B cell (primary cell): ENCODE results near the gene CASTOR1. TPM values are rescaled to one million over a fixed set of nuclear protein-coding genes. Genes with fewer than 3 reads are reported as not detected.

Experiments used
- ATAC-seq: fragments of 200-7000 bp; cut with Tn5 transposase; one replicate; pipeline ENCODE4 v1.10.0; 2021; ENCODE audit warnings: low read depth, mild to moderate bottlenecking, moderate number of reproducible peaks, moderate library complexity
- CTCF ChIA-PET: fragments of 350-600 bp; sonication (Branson Sonifier 250); formaldehyde crosslinking; loops from one replicate; lab custom pipeline; 2021; ENCODE audit warnings: antibody characterized with exemption, inconsistent platforms; lab: Charles Lee
- POLR2A ChIA-PET: fragments of 350-600 bp; sonication (Branson Sonifier 250); formaldehyde crosslinking; loops from one replicate; lab custom pipeline; 2021; ENCODE audit warnings: antibody characterized with exemption; lab: Charles Lee
- DNase-seq: peaks from one replicate; pipeline ENCODE4 v3.0.0; 2013
- H2AFZ ChIP-seq: 2 replicates; pipeline ENCODE4 v1.6.1; 2012; ENCODE audit warnings: mild to moderate bottlenecking, low read depth, low read length; ENCODE audit not compliant: insufficient read depth, poor library complexity, severe bottlenecking
- H3K27ac ChIP-seq, 2 donors: 1 replicate in 1 of 2; 2 replicates in 1 of 2; pipeline ENCODE4 v1.5.1; 2012 to 2013; ENCODE audit warnings: low read length in 2 of 2, mild to moderate bottlenecking in 2 of 2, moderate library complexity in 1 of 2
- H3K27me3 ChIP-seq, 4 experiments: fragments of 200-600 bp in 1 of 4; sonication (generic) in 1 of 4; replicated peaks in 1 of 4; 1 replicate in 2 of 4; 2 replicates in 2 of 4; pipeline versions ENCODE4 v1.6.1 to v1.7.0; 2013 to 2016; ENCODE audit warnings: low read length in 3 of 4, mild to moderate bottlenecking in 2 of 4, mixed read lengths in 1 of 4, moderate library complexity in 1 of 4; ENCODE audit not compliant: insufficient read depth in 4 of 4, control insufficient read depth in 3 of 4; ENCODE audit errors: control extremely low read depth in 1 of 4
- H3K36me3 ChIP-seq, 2 experiments: replicated peaks in 1 of 2; 1 replicate in 1 of 2; 2 replicates in 1 of 2; pipeline versions ENCODE4 v1.6.1 to v1.7.1; 2013; ENCODE audit warnings: low read length in 1 of 2; ENCODE audit not compliant: insufficient read depth in 2 of 2, control insufficient read depth in 1 of 2; ENCODE audit errors: control extremely low read depth in 1 of 2, extremely low read depth in 1 of 2
- H3K4me1 ChIP-seq, 2 donors: fragments of 200-600 bp in 1 of 2; sonication (generic) in 1 of 2; 1 replicate in 1 of 2; 2 replicates in 1 of 2; pipeline versions ENCODE4 v1.5.1 to v1.6.1; 2013 to 2017; ENCODE audit warnings: low read length in 2 of 2; ENCODE audit not compliant: control insufficient read depth in 2 of 2, insufficient read depth in 2 of 2
- H3K4me2 ChIP-seq: replicated peaks from 2 replicates; pipeline ENCODE3; 2012; ENCODE audit warnings: mild to moderate bottlenecking, low read depth, low read length; ENCODE audit not compliant: poor library complexity, severe bottlenecking
- H3K4me3 ChIP-seq, 5 experiments: fragments of 200-600 bp in 1 of 5; sonication (generic) in 1 of 5; 1 replicate in 3 of 5; 2 replicates in 2 of 5; pipeline versions ENCODE4 v1.5.1 to v1.7.0; 2011 to 2016; ENCODE audit warnings: low read length in 4 of 5, mild to moderate bottlenecking in 4 of 5, low read depth in 2 of 5, control low read depth in 1 of 5, moderate library complexity in 1 of 5; ENCODE audit not compliant: insufficient read depth in 1 of 5; ENCODE audit errors: control extremely low read depth in 1 of 5, extremely low read depth in 1 of 5
- H3K79me2 ChIP-seq: fragments of 200-600 bp; sonication (generic); one replicate; pipeline ENCODE4 v1.6.0; 2016; ENCODE audit warnings: low read length; ENCODE audit not compliant: control insufficient read depth, insufficient read depth
- H3K9ac ChIP-seq: fragments of 200-600 bp; sonication (generic); 2 replicates; pipeline ENCODE4 v1.6.1; 2017; ENCODE audit warnings: mild to moderate bottlenecking, low read length, moderate library complexity
- H3K9me3 ChIP-seq, 3 donors: one replicate each; pipeline versions ENCODE4 v1.6.1 to v1.7.1; 2013; ENCODE audit warnings: low read length in 2 of 3; ENCODE audit not compliant: control insufficient read depth in 2 of 3, insufficient read depth in 1 of 3; ENCODE audit errors: control extremely low read depth in 1 of 3
- H4K20me1 ChIP-seq: 2 replicates; pipeline ENCODE4 v1.6.0; 2012; ENCODE audit warnings: mild to moderate bottlenecking, low read length; ENCODE audit not compliant: insufficient read depth, control insufficient read depth, poor library complexity, severe bottlenecking
- H3K27ac Mint-ChIP-seq: one replicate; pipeline ENCODE4 v1.8.0; 2021; ENCODE audit warnings: mixed read lengths
- H3K27me3 Mint-ChIP-seq: one replicate; pipeline ENCODE4 v1.8.0; 2021; ENCODE audit warnings: mixed read lengths
- H3K4me1 Mint-ChIP-seq: one replicate; pipeline ENCODE4 v1.8.0; 2021; ENCODE audit warnings: mixed read lengths
- H3K4me3 Mint-ChIP-seq: one replicate; pipeline ENCODE4 v1.8.0; 2021; ENCODE audit warnings: mixed read lengths
- H3K9me3 Mint-ChIP-seq: one replicate; pipeline ENCODE4 v1.8.0; 2022; ENCODE audit warnings: mixed read lengths; ENCODE audit not compliant: insufficient read depth
- CTCF ChIP-seq: fragments of 200-600 bp; IDR thresholded peaks from one replicate; pipeline ENCODE4 v1.8.0; 2022; ENCODE audit warnings: antibody characterized with exemption, mild to moderate bottlenecking
- EZH2 ChIP-seq: IDR thresholded peaks from 2 replicates; pipeline ENCODE4 v1.6.1; 2012; ENCODE audit warnings: borderline replicate concordance, low read depth, mild to moderate bottlenecking, moderate library complexity, low read length; ENCODE audit not compliant: insufficient read depth, poor library complexity, severe bottlenecking
- WGBS: methylation state at CpG from one replicate; pipeline ENCODE4 v1.1.5; 2013; ENCODE audit warnings: missing lambda C conversion rate; ENCODE audit not compliant: insufficient coverage; 5-methylcytosine and 5-hydroxymethylcytosine counted together
- intact Hi-C: fragments of 100-400 bp; cut with micrococcal nuclease; formaldehyde crosslinking; loops from one replicate; pipeline ENCODE4 v1.10.0; 2022
- polyA plus RNA-seq: library from polyadenylated mRNA; depleted of rRNA; stranded (reverse); fragments of >200 nt; gene quantifications from 2 replicates; pipeline ENCODE4 v1.2.3, GENCODE V29; 2012
- total RNA-seq, 2 donors: library from RNA; stranded (reverse); fragments of 120-200 nt in 1 of 2; gene quantifications; 1 replicate in 1 of 2; 2 replicates in 1 of 2; pipeline versions ENCODE4 v1.2.3 to v1.2.4, GENCODE V29; 2013 to 2022

Gene CASTOR1
- total and polyA plus RNA-seq, 2 donors (not counting 1 experiment from before 2014, with no cell fraction given), result 16.3 to 18.4 TPM

GRCh38 chr22:30277547-30278344, 11.6 kb downstream of the CASTOR1 start:
- H3K27ac ChIP-seq, result no peak overlapping the region
- no peak overlapping the region for H3K27ac Mint-ChIP-seq
- H3K9ac ChIP-seq, result no peak overlapping the region
- no peak overlapping the region for H3K4me3 ChIP-seq
- H3K4me3 Mint-ChIP-seq, result no peak overlapping the region
- H3K9me3 Mint-ChIP-seq, result no peaks in the 10 kb centered on the region
- H3K27me3 ChIP-seq, result peaks cover 0 to 26% (median 1%) of the 10 kb centered on the region in 4 experiments
- TF ChIP-seq EZH2 (no peak), CTCF (no peak)
- intact Hi-C loops, result no loop called here
- no peak for DNase-seq
- WGBS, result 44% methylated on average over 9 of the region's 14 CpGs
- CTCF ChIA-PET, result interaction anchor here (0.6 to 1.4 kb wide), 6 partner anchors 10 to 169 kb away, joined by 3 to 9 read pairs (median 4); no protein-coding TSS in a partner anchor
- H3K4me1 ChIP-seq, result peaks cover 3 to 8% of the 10 kb centered on the region in 2 donors
- peaks cover 9% of the 10 kb centered on the region for H3K4me1 Mint-ChIP-seq
- no peak overlapping the region for H3K4me2 ChIP-seq
- POLR2A ChIA-PET, result no interaction called here
- ATAC-seq, result no peak
- H3K27me3 Mint-ChIP-seq, result peaks cover 38% of the 10 kb centered on the region
- H2AFZ ChIP-seq, result no peak overlapping the region
- no peaks in the 10 kb centered on the region for H3K79me2 ChIP-seq
- H3K9me3 ChIP-seq, result no peaks in the 10 kb centered on the region
- no peaks in the 10 kb centered on the region for H3K36me3 ChIP-seq
- no peaks in the 10 kb centered on the region for H4K20me1 ChIP-seq

GRCh38 chr22:30276039-30276438, 13.3 kb downstream of the CASTOR1 start:
- peaks cover 0 to 26% (median 1%) of the 10 kb centered on the region in 4 experiments for H3K27me3 ChIP-seq
- H3K79me2 ChIP-seq, result no peaks in the 10 kb centered on the region
- H3K9ac ChIP-seq, result no peak overlapping the region
- peaks cover 38% of the 10 kb centered on the region for H3K27me3 Mint-ChIP-seq
- H3K36me3 ChIP-seq, result no peaks in the 10 kb centered on the region
- WGBS, result 10% methylated on average over 7 of the region's 8 CpGs
- no peak overlapping the region for H3K27ac Mint-ChIP-seq
- no peak overlapping the region for H3K4me3 ChIP-seq
- peak overlapping the region; percentile 19 for H3K4me3 Mint-ChIP-seq
- H3K4me1 ChIP-seq, result peaks cover 3 to 8% of the 10 kb centered on the region in 2 donors
- DNase-seq (no peak), ATAC-seq (no peak)
- ChIA-PET CTCF (interaction anchor here (0.7 kb wide), 1 partner anchor 21 kb away, joined by 3 read pairs; no protein-coding TSS in a partner anchor), POLR2A (no interaction called here)
- no peaks in the 10 kb centered on the region for H3K9me3 ChIP-seq
- H3K9me3 Mint-ChIP-seq, result no peaks in the 10 kb centered on the region
- no peak overlapping the region for H3K27ac ChIP-seq
- no peak overlapping the region for H2AFZ ChIP-seq
- H3K4me1 Mint-ChIP-seq, result peaks cover 9% of the 10 kb centered on the region
- peak overlapping the region; percentile 52 for H3K4me2 ChIP-seq
- TF ChIP-seq EZH2 (no peak), CTCF (no peak)
- intact Hi-C loops, result no loop called here
- H4K20me1 ChIP-seq, result no peaks in the 10 kb centered on the region
